ENCODE measurements around the gene EDEM2. TPM values are rescaled to one million over a fixed set of nuclear protein-coding genes. Genes with fewer than 3 reads are reported as not detected.

The EDEM2 gene
- total RNA-seq, 2 donors from 2014 or later, result 13.8 to 16.1 TPM

DNA sequence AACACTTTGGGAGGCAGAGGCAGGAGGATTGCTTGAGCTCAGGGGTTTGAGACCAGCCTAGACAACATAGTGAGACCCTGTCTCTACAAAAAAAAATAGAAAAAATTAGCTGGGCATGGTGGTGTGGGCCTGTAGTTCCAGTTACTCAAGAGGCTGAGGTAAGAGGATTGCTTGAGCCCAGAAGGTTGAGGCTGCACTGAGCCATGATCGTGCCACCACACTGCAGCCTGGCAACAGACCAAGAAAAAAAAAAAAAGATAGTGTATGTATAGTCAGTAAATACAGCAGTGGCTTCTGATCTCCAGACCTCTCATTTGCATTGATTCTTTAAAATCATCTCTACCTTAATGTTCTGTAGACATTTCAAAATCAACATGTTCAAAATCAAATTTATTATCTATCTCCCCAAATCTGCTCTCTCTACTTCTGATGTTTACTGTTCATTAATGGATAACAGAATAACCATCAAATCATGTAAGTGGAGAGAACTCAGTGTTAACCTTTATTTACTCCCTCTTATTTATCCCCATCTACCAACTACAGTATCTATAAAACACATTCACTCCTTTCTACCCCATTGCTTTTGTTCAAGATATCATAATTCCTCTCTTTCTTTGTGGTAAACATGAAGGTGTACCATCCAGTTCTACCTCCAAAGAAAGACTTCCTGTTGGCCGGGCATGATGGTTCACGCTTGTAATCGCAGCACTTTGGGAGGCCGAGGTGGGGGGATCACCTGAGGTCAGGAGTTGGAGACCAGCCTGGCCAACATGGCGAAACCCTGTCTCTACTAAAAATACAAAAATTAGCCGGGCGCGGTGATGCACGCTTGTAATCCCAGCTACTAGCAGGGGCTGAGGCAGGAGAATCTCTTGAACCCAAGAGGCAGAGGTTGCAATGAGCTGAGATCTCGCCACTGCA, 32.4 kb upstream of the EDEM2 start:
- TF ChIP-seq, protein P1, sequence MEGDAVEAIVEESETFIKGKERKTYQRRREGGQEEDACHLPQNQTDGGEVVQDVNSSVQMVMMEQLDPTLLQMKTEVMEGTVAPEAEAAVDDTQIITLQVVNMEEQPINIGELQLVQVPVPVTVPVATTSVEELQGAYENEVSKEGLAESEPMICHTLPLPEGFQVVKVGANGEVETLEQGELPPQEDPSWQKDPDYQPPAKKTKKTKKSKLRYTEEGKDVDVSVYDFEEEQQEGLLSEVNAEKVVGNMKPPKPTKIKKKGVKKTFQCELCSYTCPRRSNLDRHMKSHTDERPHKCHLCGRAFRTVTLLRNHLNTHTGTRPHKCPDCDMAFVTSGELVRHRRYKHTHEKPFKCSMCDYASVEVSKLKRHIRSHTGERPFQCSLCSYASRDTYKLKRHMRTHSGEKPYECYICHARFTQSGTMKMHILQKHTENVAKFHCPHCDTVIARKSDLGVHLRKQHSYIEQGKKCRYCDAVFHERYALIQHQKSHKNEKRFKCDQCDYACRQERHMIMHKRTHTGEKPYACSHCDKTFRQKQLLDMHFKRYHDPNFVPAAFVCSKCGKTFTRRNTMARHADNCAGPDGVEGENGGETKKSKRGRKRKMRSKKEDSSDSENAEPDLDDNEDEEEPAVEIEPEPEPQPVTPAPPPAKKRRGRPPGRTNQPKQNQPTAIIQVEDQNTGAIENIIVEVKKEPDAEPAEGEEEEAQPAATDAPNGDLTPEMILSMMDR (IDR thresholded peaks at IDR 0.05), result no peak
- no peaks in the 10 kb centered on the region for H3K27me3 ChIP-seq

DNA sequence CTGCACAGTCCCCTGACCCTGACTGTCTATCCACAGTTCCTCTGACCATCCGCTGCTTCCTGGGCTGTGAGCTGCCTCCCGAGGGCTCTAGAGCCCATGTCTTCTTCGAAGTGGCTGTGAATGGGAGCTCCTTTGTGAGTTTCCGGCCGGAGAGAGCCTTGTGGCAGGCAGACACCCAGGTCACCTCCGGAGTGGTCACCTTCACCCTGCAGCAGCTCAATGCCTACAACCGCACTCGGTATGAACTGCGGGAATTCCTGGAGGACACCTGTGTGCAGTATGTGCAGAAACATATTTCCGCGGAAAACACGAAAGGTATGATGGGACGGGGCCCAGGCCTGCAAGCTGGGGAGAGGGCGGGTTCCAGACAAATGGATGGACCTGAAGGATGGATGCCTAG, 29.0 kb upstream of the EDEM2 start:
- TF ChIP-seq, protein P1 (IDR thresholded peaks at IDR 0.05), result no peak
- no peaks in the 10 kb centered on the region for H3K36me3 ChIP-seq
- no peak overlapping the region for H3K4me3 ChIP-seq
- no peaks in the 10 kb centered on the region for H3K27me3 ChIP-seq
- H3K27ac ChIP-seq, result no peak overlapping the region
- H3K4me1 ChIP-seq, result peaks cover 0 to 10% of the 10 kb centered on the region in 2 donors
- DNase-seq (ENCODE audit: low spot score), result no peak
- H3K9me3 ChIP-seq, result no peaks in the 10 kb centered on the region

More for the DNA sequence above, 32.4 kb upstream of the EDEM2 start:
- Histone ChIP-seq H3K4me3 (no peak overlapping the region), H3K4me1 (no peaks in the 10 kb centered on the region), H3K36me3 (no peaks in the 10 kb centered on the region), H3K27ac (no peak overlapping the region), H3K9me3 (no peaks in the 10 kb centered on the region)
- DNase-seq (ENCODE audit: low spot score), result no peak

DNA sequence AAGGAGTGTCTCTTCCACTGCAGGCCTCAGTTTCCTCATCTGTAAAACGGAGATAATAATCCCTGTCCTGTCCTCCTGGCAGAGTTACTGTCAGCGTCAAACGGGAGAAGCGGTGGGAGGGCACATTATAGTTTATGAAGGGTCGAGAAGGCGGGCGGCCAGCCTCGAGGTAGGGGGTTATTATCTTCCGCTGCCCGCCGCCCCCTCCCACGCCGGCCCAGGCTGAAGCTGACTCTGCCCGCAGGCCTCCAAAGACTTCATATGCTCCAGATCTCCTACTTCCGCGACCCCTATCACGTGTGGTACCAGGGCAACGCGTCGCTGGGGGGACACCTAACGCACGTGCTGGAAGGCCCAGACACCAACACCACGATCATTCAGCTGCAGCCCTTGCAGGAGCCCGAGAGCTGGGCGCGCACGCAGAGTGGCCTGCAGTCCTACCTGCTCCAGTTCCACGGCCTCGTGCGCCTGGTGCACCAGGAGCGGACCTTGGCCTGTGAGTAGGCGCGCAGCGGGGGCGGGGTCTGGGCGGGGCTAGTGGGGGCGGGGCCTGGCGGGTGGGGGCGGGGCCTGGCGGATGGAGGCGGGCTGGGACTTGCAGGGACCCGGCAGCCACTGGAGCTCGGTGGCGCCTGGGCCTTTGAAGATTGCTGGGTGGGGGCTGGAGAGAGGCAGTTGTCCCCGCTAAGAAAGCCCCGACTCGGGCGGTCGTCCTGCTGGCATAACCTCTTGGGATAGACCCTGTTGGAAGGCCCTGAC, 27.5 kb upstream of the EDEM2 start:
- TF ChIP-seq, protein P1 (IDR thresholded peaks at IDR 0.05), result no peak
- Histone ChIP-seq H3K4me3 (peak overlapping the region in 1 of 2 donors; percentile 22), H3K27ac (no peak overlapping the region), H3K4me1 (peaks cover 0 to 10% of the 10 kb centered on the region in 2 donors), H3K27me3 (no peaks in the 10 kb centered on the region), H3K9me3 (no peaks in the 10 kb centered on the region), H3K36me3 (no peaks in the 10 kb centered on the region)
- no peak for DNase-seq (ENCODE audit: low spot score)

DNA sequence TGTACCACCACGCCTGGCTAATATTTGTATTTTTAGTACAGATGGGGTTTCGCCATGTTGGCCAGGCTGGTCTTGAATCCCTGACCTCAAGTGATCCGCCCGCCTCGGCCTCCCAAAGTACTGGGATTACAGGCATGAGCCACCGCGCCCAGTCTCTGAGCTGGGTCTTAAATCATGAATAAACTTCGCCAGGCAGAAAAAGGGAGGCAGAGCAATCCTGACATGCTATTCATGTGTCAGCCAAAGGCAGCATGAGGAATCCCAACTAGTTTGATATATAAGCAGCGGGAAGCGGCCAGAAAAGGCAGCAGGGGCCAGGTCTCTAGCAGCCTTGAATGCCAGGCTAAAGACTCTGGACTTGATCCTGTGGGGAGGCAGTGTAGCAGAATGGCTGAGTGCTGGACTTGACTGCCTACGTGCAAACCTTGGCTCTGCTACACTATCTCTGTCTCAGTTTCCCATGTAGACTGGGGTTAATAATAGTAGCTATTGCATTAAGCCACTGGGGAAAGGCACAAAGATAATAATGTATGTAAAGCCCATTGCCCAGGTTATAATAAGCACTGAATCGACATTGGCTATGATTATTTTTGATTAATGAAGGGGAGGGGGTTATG, 26.5 kb upstream of the EDEM2 start:
- H3K9me3 ChIP-seq, result no peaks in the 10 kb centered on the region
- peaks cover 0 to 10% of the 10 kb centered on the region in 2 donors for H3K4me1 ChIP-seq
- no peaks in the 10 kb centered on the region for H3K36me3 ChIP-seq
- no peak overlapping the region for H3K27ac ChIP-seq
- TF ChIP-seq, protein P1 (IDR thresholded peaks at IDR 0.05), result no peak
- no peaks in the 10 kb centered on the region for H3K27me3 ChIP-seq
- DNase-seq (ENCODE audit: low spot score), result no peak
- H3K4me3 ChIP-seq, result peak overlapping the region in 1 of 2 donors; percentile 22

DNA sequence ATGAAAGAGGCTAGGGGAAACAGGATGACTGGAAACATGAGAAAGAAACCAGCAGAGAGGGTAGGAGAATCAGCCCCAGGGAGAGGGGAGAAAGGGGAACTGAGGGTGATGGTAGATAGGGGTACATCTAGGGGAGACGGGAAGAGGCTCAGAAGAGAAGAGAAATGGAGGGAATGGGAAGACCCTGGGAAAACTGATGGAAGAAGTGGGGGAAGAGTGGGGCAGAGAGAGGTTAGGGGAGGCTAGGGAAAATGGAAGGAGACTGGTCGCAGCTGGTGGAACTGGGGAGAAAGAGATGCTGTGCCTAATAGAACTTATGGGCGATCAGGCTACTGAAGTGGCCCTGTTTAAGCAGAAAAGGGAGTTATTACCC, 25.3 kb upstream of the EDEM2 start:
- Histone ChIP-seq H3K9me3 (no peaks in the 10 kb centered on the region), H3K4me1 (peaks cover 0 to 10% of the 10 kb centered on the region in 2 donors), H3K4me3 (peak overlapping the region; percentile 33 to 45), H3K27me3 (no peaks in the 10 kb centered on the region), H3K27ac (peak overlapping the region; percentile 66 to 76), H3K36me3 (no peaks in the 10 kb centered on the region)
- TF ChIP-seq, protein P1 (IDR thresholded peaks at IDR 0.05), result no peak
- no peak for DNase-seq (ENCODE audit: low spot score)

All from right atrium auricular region (tissue), 2 donors.